Bronchial epithelial cell (primary cell): ENCODE data around the gene SEPTIN7. TPM values are rescaled to one million over a fixed set of nuclear protein-coding genes. Genes with fewer than 3 reads are reported as not detected.

ENCODE experiments used
- DNase-seq: peaks from one replicate; pipeline ENCODE4 v3.0.0-alpha.2; 2010; ENCODE audit warnings: low read depth
- FAIRE-seq: peaks from 2 replicates; lab custom pipeline; 2011; peaks lifted over from hg19 to GRCh38; lab: Jason Lieb, UNC
- H3K27me3 ChIP-seq: 2 replicates; pipeline ENCODE4 v1.5.1; 2011; ENCODE audit warnings: low read length; ENCODE audit not compliant: control insufficient read depth, insufficient read depth
- H3K36me3 ChIP-seq: 2 replicates; pipeline ENCODE4 v1.5.1; 2011; ENCODE audit warnings: low read length; ENCODE audit not compliant: control insufficient read depth, insufficient read depth
- H3K4me3 ChIP-seq: 2 replicates; pipeline ENCODE4 v1.5.1; 2011; ENCODE audit warnings: mild to moderate bottlenecking, low read depth, low read length, control low read depth
- CTCF ChIP-seq: IDR thresholded peaks from 2 replicates; pipeline ENCODE4 v1.5.1; 2011; ENCODE audit warnings: mild to moderate bottlenecking, moderate library complexity, low read length, control low read depth, inconsistent platforms; ENCODE audit not compliant: insufficient read depth, severe bottlenecking
- total RNA-seq: library from RNA; depleted of rRNA; stranded (reverse); fragments of >200 nt; gene quantifications from 2 replicates; pipeline ENCODE4 v1.2.1, GENCODE V29; 2014

SEPTIN7 gene
- total RNA-seq, 1 donor from 2014 or later = 65.0 TPM

- DNase-seq (no peak), FAIRE-seq (no peak)
- H3K27me3 ChIP-seq = no peaks in the 10 kb centered on the region
- no peaks in the 10 kb centered on the region for H3K36me3 ChIP-seq
- no peak for TF ChIP-seq CTCF
- no peak overlapping the region for H3K4me3 ChIP-seq
Measured at GRCh38 chr7:35768346-35768745, 32.5 kb upstream of the SEPTIN7 start.

- DNase-seq (no peak), FAIRE-seq (no peak)
- Histone ChIP-seq H3K4me3 (no peak overlapping the region), H3K27me3 (no peaks in the 10 kb centered on the region), H3K36me3 (no peaks in the 10 kb centered on the region)
- TF ChIP-seq CTCF = no peak
Measured at GRCh38 chr7:35771776-35772175, 29.1 kb upstream of the SEPTIN7 start.

GRCh38 chr7:35773994-35774393, 26.9 kb upstream of the SEPTIN7 start:
- no peak for TF ChIP-seq CTCF
- FAIRE-seq (no peak), DNase-seq (no peak)
- Histone ChIP-seq H3K27me3 (no peaks in the 10 kb centered on the region), H3K4me3 (no peak overlapping the region), H3K36me3 (no peaks in the 10 kb centered on the region)

GRCh38 chr7:35776686-35777085, 24.2 kb upstream of the SEPTIN7 start:
- FAIRE-seq (no peak), DNase-seq (no peak)
- Histone ChIP-seq H3K36me3 (no peaks in the 10 kb centered on the region), H3K4me3 (no peak overlapping the region), H3K27me3 (no peaks in the 10 kb centered on the region)
- no peak for TF ChIP-seq CTCF

- H3K27me3 ChIP-seq = no peaks in the 10 kb centered on the region
- no peak for TF ChIP-seq CTCF
- FAIRE-seq (no peak), DNase-seq (no peak)
- H3K4me3 ChIP-seq = no peak overlapping the region
- no peaks in the 10 kb centered on the region for H3K36me3 ChIP-seq
Measured at GRCh38 chr7:35777121-35777520, 23.7 kb upstream of the SEPTIN7 start.

GRCh38 chr7:35780070-35780469, 20.8 kb upstream of the SEPTIN7 start:
- DNase-seq = no peak
- no peaks in the 10 kb centered on the region for H3K36me3 ChIP-seq
- no peak for TF ChIP-seq CTCF
- no peak for FAIRE-seq
- H3K4me3 ChIP-seq = no peak overlapping the region
- H3K27me3 ChIP-seq = no peaks in the 10 kb centered on the region
